Stomach smooth muscle (tissue), 2 donors: ENCODE data around the gene DNAJB12.
"Not testable (repeated sequence)": the region's sequence is repeated elsewhere in the genome, so short reads cannot be mapped to it uniquely, and the experiment has no call there.

Experiments used
- H3K27ac ChIP-seq: one replicate; pipeline ENCODE4 v1.7.0; 2013; ENCODE audit warnings: mild to moderate bottlenecking, low read length, inconsistent platforms
- H3K27me3 ChIP-seq, 2 donors: one replicate each; pipeline ENCODE4 v1.7.0; 2013; ENCODE audit warnings: low read length in 2 of 2; ENCODE audit not compliant: insufficient read depth in 2 of 2, control insufficient read depth in 1 of 2
- H3K36me3 ChIP-seq, 2 donors: one replicate each; pipeline ENCODE4 v1.7.0; 2013; ENCODE audit warnings: low read length in 2 of 2; ENCODE audit not compliant: control insufficient read depth in 2 of 2, insufficient read depth in 2 of 2
- H3K4me1 ChIP-seq: one replicate; pipeline ENCODE4 v1.7.0; 2013; ENCODE audit warnings: low read length; ENCODE audit not compliant: control insufficient read depth, insufficient read depth
- H3K4me3 ChIP-seq, 2 donors: one replicate each; pipeline ENCODE4 v1.7.0; 2013; ENCODE audit warnings: low read length in 2 of 2
- H3K9ac ChIP-seq, 2 donors: one replicate each; pipeline ENCODE4 v1.7.0; 2013; ENCODE audit warnings: low read length in 2 of 2, mild to moderate bottlenecking in 1 of 2
- H3K9me3 ChIP-seq, 2 donors: one replicate each; pipeline ENCODE4 v1.7.0; 2013; ENCODE audit warnings: low read length in 2 of 2; ENCODE audit not compliant: control insufficient read depth in 2 of 2
- donor health status: healthy.
- donor health status: Pancreatic carcinoma.

The DNAJB12 gene

GRCh38 chr10:72354356-72355213 lies at the start of gene DNAJB12:
TSS of gene DNAJB12 (minus strand) at chr10:72354919. CDS start at chr10:72354897, 22 bp downstream.
- Histone ChIP-seq H3K36me3 (peaks cover 3 to 4% of the 10 kb centered on the region in 2 donors), H3K9ac (peak within 1 kb of the TSS; percentile 84 to 98), H3K9me3 (no peaks in the 10 kb centered on the region), H3K4me3 (peak within 1 kb of the TSS; percentile 85 to 100), H3K27ac (peak within 1 kb of the TSS; percentile 96), H3K27me3 (no peaks in the 10 kb centered on the region), H3K4me1 (peaks cover 32% of the 10 kb centered on the region)

- H3K36me3 ChIP-seq, H3K4me1 ChIP-seq, H3K9ac ChIP-seq, H3K9me3 ChIP-seq, H3K27me3 ChIP-seq, H3K4me3 ChIP-seq, H3K27ac ChIP-seq: not testable (repeated sequence)
Observed at GRCh38 chr10:72395581-72395980, 40.9 kb upstream of the DNAJB12 start.

GRCh38 chr10:72392571-72392970 lies 37.9 kb upstream of the DNAJB12 start:
- Histone ChIP-seq H3K4me3 (no peak overlapping the region), H3K27me3 (no peaks in the 10 kb centered on the region), H3K4me1 (no peaks in the 10 kb centered on the region), H3K27ac (no peak overlapping the region), H3K36me3 (peaks cover 0 to 4% of the 10 kb centered on the region in 2 donors), H3K9me3 (no peaks in the 10 kb centered on the region), H3K9ac (no peak overlapping the region)

- H3K9me3 ChIP-seq: no peaks in the 10 kb centered on the region
- H3K9ac ChIP-seq: no peak overlapping the region
- H3K36me3 ChIP-seq: peaks cover 0 to 4% of the 10 kb centered on the region in 2 donors
- no peaks in the 10 kb centered on the region for H3K4me1 ChIP-seq
- no peaks in the 10 kb centered on the region for H3K27me3 ChIP-seq
- H3K4me3 ChIP-seq: no peak overlapping the region
- H3K27ac ChIP-seq: no peak overlapping the region
Observed at GRCh38 chr10:72390764-72391163, 36.0 kb upstream of the DNAJB12 start.

- Histone ChIP-seq H3K27me3 (no peaks in the 10 kb centered on the region), H3K9ac (no peak overlapping the region), H3K36me3 (peaks cover 0 to 4% of the 10 kb centered on the region in 2 donors), H3K27ac (no peak overlapping the region), H3K9me3 (no peaks in the 10 kb centered on the region), H3K4me3 (no peak overlapping the region), H3K4me1 (no peaks in the 10 kb centered on the region)
Observed at GRCh38 chr10:72389716-72390115, 35.0 kb upstream of the DNAJB12 start.

GRCh38 chr10:72389014-72389413 lies 34.3 kb upstream of the DNAJB12 start:
- Histone ChIP-seq H3K36me3 (peaks cover 0 to 4% of the 10 kb centered on the region in 2 donors), H3K27me3 (no peaks in the 10 kb centered on the region), H3K4me3 (no peak overlapping the region), H3K9me3 (no peaks in the 10 kb centered on the region), H3K9ac (no peak overlapping the region), H3K4me1 (no peaks in the 10 kb centered on the region), H3K27ac (no peak overlapping the region)

DNA sequence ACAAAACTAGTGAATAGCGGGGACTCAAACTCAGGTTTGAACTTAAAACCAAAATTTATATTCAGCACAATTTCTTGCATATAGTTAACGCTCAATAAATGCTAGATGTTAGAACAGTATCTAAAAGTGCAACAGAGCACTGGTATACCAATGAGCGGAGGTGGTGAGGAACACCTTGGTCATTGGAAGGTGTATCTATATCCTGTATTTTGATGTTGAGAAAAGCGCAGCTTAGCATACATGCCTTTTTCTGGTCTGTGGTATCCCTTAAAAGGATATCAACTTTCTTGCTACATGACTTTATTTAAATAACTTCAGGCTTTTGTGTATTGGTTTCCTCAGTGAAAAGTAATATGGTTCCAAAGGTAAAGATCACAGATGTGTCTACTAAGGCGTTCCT lies 33.3 kb upstream of the DNAJB12 start:
- H3K4me1 ChIP-seq: no peaks in the 10 kb centered on the region
- no peak overlapping the region for H3K27ac ChIP-seq
- H3K9ac ChIP-seq: no peak overlapping the region
- no peak overlapping the region for H3K4me3 ChIP-seq
- H3K9me3 ChIP-seq: no peaks in the 10 kb centered on the region
- no peaks in the 10 kb centered on the region for H3K27me3 ChIP-seq
- peaks cover 0 to 4% of the 10 kb centered on the region in 2 donors for H3K36me3 ChIP-seq

- Histone ChIP-seq H3K9ac (no peak overlapping the region), H3K27me3 (no peaks in the 10 kb centered on the region), H3K4me3 (no peak overlapping the region), H3K36me3 (no peaks in the 10 kb centered on the region), H3K9me3 (no peaks in the 10 kb centered on the region), H3K4me1 (no peaks in the 10 kb centered on the region), H3K27ac (no peak overlapping the region)
Observed at GRCh38 chr10:72386916-72387586, 32.3 kb upstream of the DNAJB12 start.

DNA sequence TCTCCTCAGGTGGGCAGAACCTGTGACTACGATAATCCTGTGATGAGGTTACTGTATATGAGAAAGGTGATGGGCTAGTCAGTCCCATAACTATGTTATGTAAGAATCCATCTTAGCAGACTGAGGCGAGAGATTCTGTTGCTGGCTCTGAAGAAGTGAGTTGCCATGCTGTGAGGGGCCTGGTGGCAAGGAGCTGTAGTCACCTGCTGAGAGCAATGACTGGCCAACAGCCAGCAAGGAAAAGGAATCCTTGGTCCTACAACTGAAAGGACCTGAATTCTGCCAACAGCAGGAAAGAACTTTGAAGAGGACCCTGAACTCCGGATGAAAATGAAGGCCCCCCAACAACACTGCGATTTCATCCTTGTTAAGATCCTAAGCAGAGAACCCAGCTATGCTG lies 31.0 kb upstream of the DNAJB12 start:
- Histone ChIP-seq H3K9ac (no peak overlapping the region), H3K4me3 (no peak overlapping the region), H3K27me3 (no peaks in the 10 kb centered on the region), H3K4me1 (no peaks in the 10 kb centered on the region), H3K9me3 (no peaks in the 10 kb centered on the region), H3K27ac (no peak overlapping the region), H3K36me3 (no peaks in the 10 kb centered on the region)

DNA sequence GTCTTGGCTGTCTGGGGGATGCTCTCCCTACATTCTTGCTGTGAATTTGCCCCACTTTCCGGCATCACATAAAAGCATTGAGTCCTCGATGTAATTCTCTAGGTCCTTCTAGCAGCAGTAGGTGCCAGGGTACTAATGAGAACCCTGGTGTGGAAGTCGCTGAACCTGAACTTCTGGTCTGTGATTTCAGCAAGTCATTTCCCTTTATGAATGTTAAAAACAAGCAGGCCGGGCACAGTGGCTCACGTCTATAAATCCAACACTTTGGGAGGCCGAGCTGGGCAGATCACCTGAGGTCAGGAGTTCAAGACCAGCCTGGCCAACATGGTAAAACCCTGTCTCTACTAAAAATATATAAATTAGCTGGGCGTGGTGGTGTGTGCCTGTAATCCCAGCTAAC lies 30.3 kb upstream of the DNAJB12 start:
- not testable (repeated sequence) for H3K27ac ChIP-seq, H3K27me3 ChIP-seq, H3K4me3 ChIP-seq

DNA sequence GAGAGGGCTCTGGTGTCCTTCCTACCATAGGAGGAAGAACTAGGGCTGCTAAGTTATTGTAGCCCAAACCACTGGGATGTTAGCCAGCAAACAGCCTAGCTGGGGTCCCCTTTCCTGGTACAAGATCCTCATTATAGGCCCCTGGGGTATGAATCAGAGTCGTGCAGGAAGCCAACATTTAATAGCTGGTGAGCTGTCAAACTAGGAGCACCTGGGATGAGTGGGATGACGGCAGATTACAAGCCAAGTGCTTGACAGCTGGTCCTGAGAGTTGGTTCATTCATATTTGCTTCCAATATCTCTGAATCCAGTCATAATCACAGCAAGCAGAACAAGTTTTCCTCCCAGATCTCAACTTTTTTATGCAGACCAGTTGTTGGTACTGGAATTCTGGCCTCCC lies 25.1 kb upstream of the DNAJB12 start:
- Histone ChIP-seq H3K36me3 (peaks cover 0 to 5% of the 10 kb centered on the region in 2 donors), H3K9ac (no peak overlapping the region), H3K4me3 (no peak overlapping the region), H3K27ac (no peak overlapping the region), H3K27me3 (no peaks in the 10 kb centered on the region), H3K9me3 (no peaks in the 10 kb centered on the region), H3K4me1 (no peaks in the 10 kb centered on the region)

More for the DNA sequence above, 30.3 kb upstream of the DNAJB12 start:
- not testable (repeated sequence) for H3K36me3 ChIP-seq, H3K9me3 ChIP-seq, H3K9ac ChIP-seq, H3K4me1 ChIP-seq
